ENCODE measurements around the gene FBXO40.

- TF ChIP-seq ZFP3 (CRISPR knock-in tag; IDR thresholded peaks at IDR 0.05) (no peak), TCF4 (CRISPR knock-in tag; IDR thresholded peaks at IDR 0.05; ENCODE audit: borderline replicate concordance) (no peak), PATZ1 (CRISPR knock-in tag; IDR thresholded peaks at IDR 0.05; ENCODE audit: borderline replicate concordance) (no peak), TSHZ2 (CRISPR knock-in tag; IDR thresholded peaks at IDR 0.05) (no peak), OSR1 (CRISPR knock-in tag; IDR thresholded peaks at IDR 0.05) (no peak), CREB5 (CRISPR knock-in tag; IDR thresholded peaks at IDR 0.05; ENCODE audit: low read depth) (no peak), ESRRG (CRISPR knock-in tag; IDR thresholded peaks at IDR 0.05) (no peak), PPARA (CRISPR knock-in tag; IDR thresholded peaks at IDR 0.05; ENCODE audit: borderline replicate concordance) (no peak)
These were observed 70.1 kb downstream of the FBXO40 start for GRCh38 chr3:121663171-121663847.

All from SK-N-SH treated with all-trans-retinoic acid at 6 μM for 48 hours (cell line).